ENCODE results near the gene C2orf42. TPM values are rescaled to one million over a fixed set of nuclear protein-coding genes. Genes with fewer than 3 reads are reported as not detected.

C2orf42 gene
- total and polyA plus RNA-seq, 10 of the 15 experiments (the other 5 are each of a cell fraction or from before 2014, with no cell fraction given) = 5.5 to 19.8 (median 11.5) TPM

GRCh38 chr2:70133491-70134322 lies 57.1 kb downstream of the C2orf42 start (continued):
- peak; percentile 91 for TF ChIP-seq ZNF687 (IDR thresholded peaks at IDR 0.05)
- no peak for TF ChIP-seq ZBTB4 (CRISPR knock-in tag; IDR thresholded peaks at IDR 0.05)
- peak; percentile 87 for TF ChIP-seq RUNX3 (IDR thresholded peaks at IDR 0.05; ENCODE audit: low read length)
- TF ChIP-seq TCF12 (IDR thresholded peaks at IDR 0.05; ENCODE audit: low read depth, low read length) = peak; percentile 24; the same call in 1 of the 2 replicates
- no peak; the same call in 1 of the 2 replicates for TF ChIP-seq NBN (IDR thresholded peaks at IDR 0.05)
- TF ChIP-seq SMAD5 (IDR thresholded peaks at IDR 0.05; ENCODE audit: low read depth) = no peak
- no peak for TF ChIP-seq SIN3A (IDR thresholded peaks at IDR 0.05; ENCODE audit: low read depth, low read length)
- no peak for TF ChIP-seq HDGF (IDR thresholded peaks at IDR 0.05)
- no peak for TF ChIP-seq BRCA1 (IDR thresholded peaks at IDR 0.05; ENCODE audit: low read depth, low read length)
- TF ChIP-seq TBL1XR1 (IDR thresholded peaks at IDR 0.05; ENCODE audit: low read depth, low read length) = no peak
- no peak for TF ChIP-seq ZNF217 (IDR thresholded peaks at IDR 0.05)
- TF ChIP-seq SMAD1 (IDR thresholded peaks at IDR 0.05; ENCODE audit: low read depth, partially characterized antibody) = no peak
- no peak for TF ChIP-seq SIX5 (IDR thresholded peaks at IDR 0.05; ENCODE audit: low read depth, low read length, severe bottlenecking)
- no peak for TF ChIP-seq TCF7 (IDR thresholded peaks at IDR 0.05; ENCODE audit: borderline replicate concordance)
- no peak for TF ChIP-seq FOS (IDR thresholded peaks at IDR 0.05; ENCODE audit: borderline replicate concordance, extremely low read depth, insufficient read length)
- no peak for TF ChIP-seq ZNF207 (IDR thresholded peaks at IDR 0.05; ENCODE audit: borderline replicate concordance)
- TF ChIP-seq IKZF2 (IDR thresholded peaks at IDR 0.05) = peak; percentile 82 to 87
- TF ChIP-seq EED (IDR thresholded peaks at IDR 0.05; ENCODE audit: low read depth) = peak; percentile 68
- TF ChIP-seq ZNF24 (IDR thresholded peaks at IDR 0.05) = no peak
- no peak; the same call in 1 of the 2 replicates for TF ChIP-seq JUNB (IDR thresholded peaks at IDR 0.05)
- no peak for TF ChIP-seq SUPT20H (IDR thresholded peaks at IDR 0.05; ENCODE audit: borderline replicate concordance, control insufficient read depth, low read depth, low read length)
- TF ChIP-seq NRF1 (conservative IDR thresholded peaks at IDR 0.05; ENCODE audit: low read depth, low read length) = no peak
- no peak for TF ChIP-seq CEBPB (IDR thresholded peaks at IDR 0.05; ENCODE audit: borderline replicate concordance in 1 of 2, low read depth in 2 of 2, low read length in 2 of 2)
- no peak for TF ChIP-seq ZZZ3 (IDR thresholded peaks at IDR 0.05; ENCODE audit: control insufficient read depth, insufficient read length, low read depth)
- TF ChIP-seq FOXK2 (IDR thresholded peaks at IDR 0.05) = no peak
- no peak for TF ChIP-seq BMI1 (IDR thresholded peaks at IDR 0.05; ENCODE audit: borderline replicate concordance)
- TF ChIP-seq CBFB (IDR thresholded peaks at IDR 0.05; ENCODE audit: low read depth) = peak; percentile 23; the same call in 1 of the 2 replicates
